ENCODE measurements around the gene TRO. TPM values are rescaled to one million over a fixed set of nuclear protein-coding genes. Genes with fewer than 3 reads are reported as not detected.

TRO gene
- total RNA-seq, 1 donor from 2014 or later = 1.6 TPM

DNA sequence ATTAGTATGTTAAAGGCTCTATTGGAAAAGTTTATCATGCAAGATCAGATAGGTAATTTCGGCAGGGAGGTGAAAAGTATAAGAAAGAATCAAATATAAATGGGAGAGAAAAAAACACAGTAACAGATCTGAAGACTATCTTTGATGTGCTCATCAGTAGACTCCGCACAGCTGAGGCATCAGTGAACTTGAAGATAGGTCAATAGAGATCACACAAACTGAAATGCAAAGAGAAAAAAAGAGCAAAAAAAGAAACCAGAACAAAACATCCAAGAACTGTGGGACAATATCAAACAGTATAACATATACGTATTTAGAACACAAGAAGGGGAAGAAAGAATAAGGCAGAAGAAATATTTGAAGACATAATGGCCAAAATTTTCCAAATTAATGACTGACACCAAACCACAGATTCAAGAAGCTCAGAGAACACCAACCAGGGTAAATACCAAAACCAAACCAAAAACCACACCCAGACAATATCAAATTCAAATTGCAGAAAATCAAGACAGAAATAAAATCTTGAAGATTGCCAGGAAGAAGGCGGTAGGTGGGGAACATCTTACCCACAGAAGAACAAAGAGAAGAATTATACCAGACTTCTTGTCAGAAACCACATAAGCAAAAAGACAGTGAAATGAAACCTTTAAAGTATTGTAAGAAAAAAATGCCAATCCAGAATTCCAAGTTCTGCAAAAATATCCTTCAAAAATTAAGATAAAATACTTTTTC, 44.3 kb downstream of the TRO start:
- DNase-seq (ENCODE audit: low read depth, low spot score) = no peak

GRCh38 chrX:54977387-54977786, 56.8 kb downstream of the TRO start:
- DNase-seq (ENCODE audit: low read depth, low spot score) = no peak

DNA sequence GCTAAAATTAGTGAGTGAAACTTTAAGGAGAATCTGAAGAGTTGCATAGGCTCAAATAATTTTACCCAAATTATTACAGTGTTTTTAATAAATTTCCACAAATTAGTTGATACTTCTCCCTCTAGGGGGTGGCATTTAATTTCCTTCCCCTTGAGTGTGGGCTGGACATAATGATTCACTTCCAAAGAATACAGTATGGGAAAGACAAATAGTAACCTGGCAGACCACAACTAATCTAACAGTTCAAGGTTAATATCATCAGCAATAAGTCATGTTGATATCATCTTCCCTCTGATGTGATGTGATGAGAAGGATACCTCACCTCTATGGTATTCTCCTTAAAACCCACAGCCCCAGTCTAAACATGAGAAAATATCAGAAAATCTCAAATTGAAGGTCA, 57.8 kb downstream of the TRO start:
- no peak for DNase-seq (ENCODE audit: low read depth, low spot score)

GRCh38 chrX:54979432-54979831, 58.8 kb downstream of the TRO start:
- DNase-seq (ENCODE audit: low read depth, low spot score) = no peak

DNA sequence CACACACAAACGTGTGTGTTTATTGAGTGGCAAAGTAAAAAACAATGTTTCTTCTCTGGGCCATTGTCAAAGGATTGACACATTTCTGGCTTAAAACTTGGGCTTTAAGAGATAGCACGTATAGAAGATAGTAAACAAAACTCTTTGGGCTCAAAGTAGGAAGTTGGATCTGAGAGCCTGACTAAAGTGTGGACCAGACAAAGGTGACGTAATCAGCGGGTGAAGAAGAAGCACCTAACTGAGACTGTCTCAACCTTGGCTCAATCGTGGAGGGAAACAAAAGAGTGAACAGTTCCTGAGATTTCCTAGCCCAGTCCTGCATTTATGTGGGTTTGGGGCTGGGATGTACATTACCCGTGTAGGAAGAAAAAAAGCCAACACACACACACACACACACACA, 59.7 kb downstream of the TRO start:
- no peak for DNase-seq (ENCODE audit: low read depth, low spot score)

Other genes with a start within 250 kb of the TRO start
- not detected in 2 replicates for gene ITIH6, start 122.6 kb upstream of the TRO start, total RNA-seq
- 177 and 219 TPM in 2 replicates for gene MAGED2, start 113.1 kb upstream of the TRO start, total RNA-seq
- not detected in 2 replicates for gene PFKFB1, start 73.4 kb downstream of the TRO start, total RNA-seq
- 9.9 and 11.4 TPM in 2 replicates for gene APEX2, start 79.5 kb downstream of the TRO start, total RNA-seq
- not detected in 2 replicates for gene ALAS2, start 110.2 kb downstream of the TRO start, total RNA-seq
- gene PAGE2B, start 154.2 kb downstream of the TRO start, total RNA-seq = not detected in 2 replicates
- gene PAGE2, start 168.2 kb downstream of the TRO start, total RNA-seq = not detected in 2 replicates

Data from pulmonary artery endothelial cell (primary cell).